AG08395 (cell line): Measurements from ENCODE around the gene NHS.
A peak's percentile ranks its signal among the peaks of the same experiment; 100 is the strongest.

Experiments
- DNase-seq: peaks from one replicate; pipeline ENCODE4 v3.0.0; 2012; ENCODE audit warnings: mixed read lengths, low spot score

Gene NHS

DNA sequence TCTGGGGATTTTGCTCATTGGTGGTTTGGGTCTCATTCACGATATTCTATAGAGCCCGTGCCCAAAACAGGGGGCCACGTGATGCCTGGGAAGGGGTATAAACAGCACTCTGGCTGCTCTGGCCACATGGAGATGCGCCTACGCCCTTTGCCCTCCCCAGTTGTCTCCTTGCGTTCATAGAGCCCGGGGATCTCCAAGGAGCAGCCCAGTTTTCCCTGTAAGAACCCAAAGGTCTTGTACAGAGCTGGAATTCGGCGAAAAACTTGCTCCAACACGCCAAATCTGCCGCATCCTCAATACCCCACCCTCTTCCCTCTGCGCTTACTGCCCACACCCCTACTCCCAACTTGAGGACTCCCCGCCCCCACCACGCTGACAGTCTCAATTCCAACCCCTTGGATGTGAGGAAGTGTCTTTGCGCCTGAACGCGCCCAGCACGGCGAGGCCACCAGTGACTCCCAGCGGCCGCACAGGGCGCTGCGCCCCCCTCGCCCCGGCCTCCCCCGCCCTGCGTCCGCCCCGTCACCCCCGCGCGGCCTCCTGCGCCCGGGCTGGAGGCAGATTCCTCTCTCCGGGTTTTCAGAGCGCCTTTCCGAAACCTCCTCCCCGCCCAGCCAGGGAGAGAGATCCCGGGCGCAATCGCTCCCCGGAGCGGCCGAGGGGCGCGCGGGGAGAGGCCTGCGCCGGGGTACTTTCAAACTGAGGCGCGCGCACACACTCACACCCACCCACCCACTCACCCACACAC lies at the start of gene NHS:
NHS (plus strand) TSS at position 582 of the 748 bp plus-strand sequence. CDS start 558 bp downstream, outside the sequence.
- peak; percentile 78 for DNase-seq

DNA sequence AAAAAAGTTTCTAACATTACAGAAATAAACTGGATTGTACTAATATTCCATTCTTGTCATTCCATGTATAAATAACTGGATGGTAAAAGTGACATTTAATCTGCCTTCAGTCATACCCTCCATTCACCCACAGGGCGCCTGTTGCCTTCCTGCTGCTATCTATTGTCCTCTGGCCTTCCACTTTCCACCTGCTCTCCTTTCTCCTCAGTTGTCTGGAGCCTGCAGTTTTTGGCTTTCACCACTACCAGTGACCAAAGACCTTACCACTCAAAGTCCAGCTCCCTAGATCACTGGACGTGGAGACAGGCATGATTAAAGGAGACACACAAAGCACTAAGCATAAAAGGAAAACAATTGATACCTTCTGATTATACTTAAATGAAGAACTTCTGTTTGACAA lies 46.2 kb upstream of the NHS start:
- no peak for DNase-seq

DNA sequence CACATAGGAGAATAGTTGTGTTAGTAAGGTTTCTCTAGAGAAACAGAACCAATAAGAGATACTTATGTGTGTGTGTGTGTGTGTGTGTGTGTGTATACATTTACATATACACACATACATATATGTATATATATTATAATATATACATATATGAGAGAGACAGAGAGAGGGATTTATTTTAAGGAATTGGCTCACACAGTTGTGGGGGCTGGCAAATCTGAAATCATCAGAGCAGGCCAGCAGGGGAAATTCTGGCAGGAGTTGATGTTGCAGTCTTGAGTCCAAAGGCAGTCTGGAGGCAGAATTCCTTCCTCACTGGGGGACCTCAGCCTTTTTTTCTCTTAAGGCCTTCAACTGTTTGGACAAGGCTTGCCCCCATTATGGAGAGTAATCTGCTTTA lies 38.6 kb upstream of the NHS start:
- no peak for DNase-seq

DNA sequence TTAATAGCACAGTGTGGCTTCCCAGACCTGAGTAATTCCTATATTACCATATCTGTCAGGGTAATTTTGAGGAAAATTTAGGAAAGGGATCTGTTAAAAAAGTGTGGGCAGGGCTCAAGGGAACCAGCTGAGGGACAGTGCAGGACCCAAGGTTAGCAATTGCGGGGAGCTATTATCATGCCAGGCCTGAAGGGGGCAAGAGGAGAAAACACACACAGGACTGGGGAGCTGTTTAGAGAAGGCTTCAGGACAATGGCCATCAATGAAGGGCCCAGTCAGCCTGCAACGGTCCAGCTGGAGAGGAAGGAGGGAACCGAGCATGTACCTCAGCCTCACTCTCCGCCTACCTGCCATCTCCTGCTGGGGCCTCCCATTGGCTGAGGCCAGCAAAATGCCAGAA lies 19.0 kb upstream of the NHS start:
- no peak for DNase-seq

DNA sequence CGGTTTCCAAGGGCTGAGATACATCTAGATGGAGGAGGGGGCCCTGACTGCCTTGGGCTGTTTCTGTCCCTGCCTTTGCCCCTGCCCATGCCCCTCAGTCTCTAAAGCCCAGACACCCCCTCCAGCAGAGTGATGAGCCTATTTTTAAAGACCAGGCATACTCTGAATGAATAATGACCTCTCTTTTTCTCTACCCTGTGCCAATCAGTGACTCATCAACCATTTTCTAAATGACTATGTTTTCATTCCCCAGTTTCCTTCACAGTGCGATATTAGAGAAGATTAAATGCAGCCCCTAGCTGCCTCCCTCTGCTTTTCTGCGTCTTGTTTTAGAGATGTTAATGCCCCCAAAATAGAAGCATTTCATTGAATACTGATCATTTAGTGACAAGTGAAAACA lies 15.5 kb upstream of the NHS start:
- no peak for DNase-seq

DNA sequence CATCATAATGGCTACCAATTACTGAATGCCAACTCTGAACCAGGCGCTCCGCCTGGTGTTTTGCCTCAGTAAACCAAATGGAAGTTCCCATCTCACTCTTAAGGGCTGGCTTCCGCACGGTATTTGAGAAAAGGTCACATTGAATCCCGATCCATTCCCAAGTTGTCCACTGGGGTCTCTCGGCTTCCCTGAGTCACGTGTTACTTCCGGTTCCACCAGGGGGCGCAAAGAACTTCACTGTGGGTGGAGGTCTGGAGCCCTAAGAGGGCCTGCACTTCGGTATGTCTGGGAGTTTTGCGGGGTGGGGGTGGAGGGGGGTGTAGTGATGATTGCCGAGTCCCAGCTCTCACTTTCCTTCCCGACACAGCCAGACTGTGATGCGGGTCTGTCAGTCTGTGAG lies 13.4 kb upstream of the NHS start:
- no peak for DNase-seq

DNA sequence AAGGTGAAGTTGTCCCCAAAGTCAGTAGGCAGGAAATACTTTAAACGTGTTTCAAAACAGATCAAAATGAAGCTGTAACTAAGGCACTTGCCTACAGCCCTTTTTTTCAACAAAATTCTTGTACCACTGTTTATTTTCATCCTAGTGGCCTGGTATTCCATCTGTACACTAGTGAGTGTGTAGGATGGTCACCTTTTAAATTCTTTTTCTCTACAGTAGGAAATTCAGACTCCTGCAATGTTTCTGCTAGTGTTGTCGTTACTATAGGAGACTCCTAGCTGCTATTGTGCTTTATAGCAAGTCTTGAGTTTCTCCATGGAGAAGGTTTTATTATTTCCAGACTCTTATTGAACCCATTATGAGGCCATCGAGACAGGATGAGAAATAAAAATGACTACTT lies 7.0 kb upstream of the NHS start:
- no peak for DNase-seq

DNA sequence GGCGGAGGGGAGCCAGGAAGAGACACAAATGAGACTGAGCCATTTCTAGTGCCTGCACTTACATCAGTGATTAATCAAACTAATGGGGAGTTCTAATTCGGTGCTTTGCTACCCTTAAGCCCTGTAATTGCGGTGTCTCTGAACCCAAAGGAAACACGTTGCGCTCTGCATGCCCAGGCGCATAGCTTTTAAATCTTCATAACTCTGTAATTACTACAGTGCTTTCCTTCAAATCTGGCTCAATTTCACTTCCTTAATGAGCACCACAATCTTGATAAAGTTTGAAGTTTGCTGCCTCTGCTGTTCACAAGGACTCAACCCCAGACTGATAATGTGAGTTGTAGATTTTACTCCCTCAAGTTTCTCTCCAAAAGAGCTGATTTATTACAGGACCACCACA lies 5.7 kb upstream of the NHS start:
- DNase-seq: no peak

DNA sequence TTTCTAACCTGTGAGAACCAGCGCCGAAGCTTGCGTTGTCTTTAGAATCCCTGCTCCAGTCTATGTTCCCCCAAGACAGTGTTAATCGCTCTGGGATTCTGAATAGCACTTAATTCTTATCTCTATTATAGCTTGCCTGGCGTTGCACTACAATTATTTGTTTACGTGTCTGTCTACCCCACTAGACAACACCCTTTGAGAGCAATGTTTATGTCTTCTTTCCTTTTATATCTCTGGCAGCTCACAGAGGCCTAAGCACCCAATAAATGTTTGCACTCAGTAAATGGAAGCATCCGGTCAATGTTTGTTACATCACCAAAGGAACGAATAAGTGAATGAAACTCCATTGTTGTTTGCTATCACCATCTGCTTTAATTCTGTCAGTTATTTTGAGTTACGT lies 4.8 kb upstream of the NHS start:
- no peak for DNase-seq

DNA sequence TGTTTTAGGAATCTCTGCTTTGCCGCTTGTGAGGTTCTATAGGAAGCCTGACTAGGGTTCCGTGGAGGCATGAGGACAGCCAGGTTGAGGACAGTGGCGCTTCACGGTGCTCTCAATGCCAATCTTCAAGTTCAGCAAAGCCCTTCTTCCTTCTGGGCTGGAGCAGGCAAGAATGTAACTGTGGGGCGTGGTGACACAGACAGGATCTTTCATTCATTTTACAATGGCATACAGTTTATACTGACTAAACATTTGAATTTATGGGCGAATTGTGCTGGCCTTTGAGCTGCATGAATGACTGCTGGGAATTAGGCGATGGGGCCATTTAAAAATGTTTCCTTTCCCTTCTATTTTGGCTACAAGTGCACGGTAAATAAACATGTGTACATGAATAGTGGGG lies 2.9 kb upstream of the NHS start:
- DNase-seq: no peak

DNA sequence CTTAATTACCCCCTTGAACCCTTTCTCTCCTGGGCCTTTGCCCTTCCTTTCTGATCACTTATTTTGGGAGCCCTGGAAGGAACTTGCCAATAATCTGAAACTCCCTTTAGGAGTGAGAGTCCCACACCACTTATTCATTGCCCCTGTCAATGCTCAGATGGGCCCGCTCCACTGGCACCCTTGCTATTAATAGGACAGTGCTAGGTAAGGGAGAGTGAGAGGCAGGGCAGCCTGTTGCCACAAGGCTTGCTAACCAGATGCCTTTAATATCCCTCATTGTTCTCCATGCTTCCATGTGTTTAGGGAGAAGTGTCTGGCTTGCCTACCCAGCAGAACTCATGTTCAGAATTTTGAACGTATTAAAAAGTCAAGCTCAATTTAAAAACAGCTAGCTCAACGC lies 1.7 kb upstream of the NHS start:
- DNase-seq: no peak

DNA sequence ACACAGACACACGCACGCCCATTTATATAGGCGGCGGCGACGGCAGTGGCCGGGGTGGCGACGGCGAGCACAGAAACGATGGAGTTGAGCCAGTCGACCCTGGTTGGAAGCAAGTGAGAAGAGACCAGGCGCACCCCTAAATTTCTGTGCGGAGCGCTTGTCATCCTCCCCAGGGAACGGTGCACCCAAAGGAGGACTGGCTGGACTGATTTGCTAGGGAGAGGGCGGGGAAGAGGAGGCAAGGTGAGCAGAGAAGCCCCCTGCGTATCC lies 302 bp downstream of the NHS start:
- DNase-seq: no peak

DNA sequence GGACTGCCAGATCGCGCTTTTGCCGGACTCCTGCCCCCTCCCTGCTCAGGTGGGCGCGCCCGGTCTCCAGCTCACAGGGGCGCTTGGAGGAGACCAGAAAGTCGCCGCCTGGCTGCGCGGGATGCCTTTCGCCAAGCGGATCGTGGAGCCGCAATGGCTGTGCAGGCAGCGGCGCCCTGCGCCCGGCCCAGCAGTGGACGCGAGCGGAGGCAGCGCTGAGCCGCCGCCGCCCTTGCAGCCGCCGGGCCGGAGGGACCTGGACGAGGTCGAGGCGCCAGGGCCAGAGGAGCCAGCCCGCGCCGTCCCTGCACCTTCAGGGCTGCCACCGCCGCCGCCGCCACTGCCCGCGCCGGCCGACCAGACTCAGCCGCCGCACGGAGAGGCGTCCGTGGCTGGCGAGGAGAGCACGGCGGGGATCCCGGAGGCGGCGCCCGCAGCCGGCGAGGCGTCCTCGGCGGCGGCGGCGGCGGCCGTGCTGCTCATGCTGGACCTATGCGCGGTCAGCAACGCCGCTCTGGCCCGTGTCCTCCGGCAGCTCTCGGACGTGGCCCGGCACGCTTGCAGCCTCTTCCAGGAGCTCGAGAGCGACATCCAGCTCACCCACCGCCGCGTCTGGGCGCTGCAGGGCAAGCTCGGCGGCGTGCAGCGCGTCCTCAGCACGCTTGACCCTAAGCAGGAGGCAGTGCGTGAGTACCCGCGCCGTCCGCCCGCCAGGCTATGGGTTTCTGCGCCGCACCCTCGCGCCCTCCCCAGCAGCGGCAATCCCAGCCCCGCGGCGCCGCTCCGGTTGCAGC lies 834 bp downstream of the NHS start:
- DNase-seq: no peak

DNA sequence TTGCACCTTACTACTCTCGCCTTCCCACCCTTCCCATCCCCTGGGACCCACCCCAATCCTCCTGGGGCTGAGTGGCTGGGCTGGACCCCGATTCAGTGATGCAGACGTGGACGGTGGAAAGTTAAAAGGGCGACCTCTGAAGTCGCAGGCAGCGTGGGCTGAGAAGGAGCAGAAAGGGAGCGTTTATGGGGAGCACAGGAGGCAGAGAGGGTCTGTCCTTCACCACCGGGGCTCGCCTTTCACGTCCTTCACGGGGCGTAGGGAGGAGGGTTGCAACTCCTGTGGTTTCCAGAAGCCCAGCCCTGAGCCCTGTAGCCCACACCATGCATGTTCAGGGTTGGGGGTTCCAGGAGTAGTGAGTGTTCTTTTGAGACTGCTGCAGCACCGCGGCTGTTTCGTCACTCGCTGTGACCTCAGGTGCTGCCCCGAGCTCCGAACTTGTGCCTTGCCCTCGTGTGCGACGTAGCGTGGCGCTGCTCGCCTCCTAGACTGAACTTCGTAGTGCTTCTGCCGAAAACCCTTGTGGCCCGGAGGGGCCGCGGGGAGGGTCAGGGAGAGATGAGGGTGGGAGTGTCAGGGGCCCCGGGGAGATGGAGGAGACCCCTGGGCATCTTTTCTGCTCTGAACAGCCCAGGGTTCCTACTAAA lies 1.6 kb downstream of the NHS start:
- DNase-seq: no peak

DNA sequence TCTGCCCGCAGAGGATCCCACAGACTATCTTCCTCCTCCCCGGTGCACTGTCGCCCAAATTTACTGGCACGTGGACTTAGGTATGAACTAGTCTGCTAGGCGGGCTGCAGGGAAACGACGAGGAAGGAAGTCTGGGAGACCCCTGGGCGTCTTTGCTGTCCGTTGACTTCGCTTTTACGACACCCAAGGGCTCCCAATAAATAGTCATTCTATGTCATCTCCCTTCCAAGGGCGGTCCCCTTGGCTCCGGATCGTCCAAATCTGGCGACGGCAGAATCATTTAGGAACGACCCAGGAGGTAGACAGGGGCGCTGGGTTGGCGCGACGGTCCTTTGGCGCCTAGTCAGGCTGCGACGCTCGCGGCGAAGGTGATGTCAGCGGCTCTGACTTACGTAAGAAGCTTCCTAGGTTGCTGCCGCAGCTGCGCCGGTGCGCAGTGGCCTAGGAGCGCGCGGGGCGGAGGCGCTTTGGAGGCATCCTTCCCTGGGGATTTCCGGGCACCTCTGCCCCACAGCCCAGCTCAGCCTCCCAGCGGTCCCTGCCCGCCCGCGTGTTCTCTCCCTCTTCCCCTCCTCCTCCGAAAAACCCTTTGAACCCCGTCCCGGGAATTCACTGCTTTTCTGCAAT lies 2.2 kb downstream of the NHS start:
- DNase-seq: peak; percentile 12

DNA sequence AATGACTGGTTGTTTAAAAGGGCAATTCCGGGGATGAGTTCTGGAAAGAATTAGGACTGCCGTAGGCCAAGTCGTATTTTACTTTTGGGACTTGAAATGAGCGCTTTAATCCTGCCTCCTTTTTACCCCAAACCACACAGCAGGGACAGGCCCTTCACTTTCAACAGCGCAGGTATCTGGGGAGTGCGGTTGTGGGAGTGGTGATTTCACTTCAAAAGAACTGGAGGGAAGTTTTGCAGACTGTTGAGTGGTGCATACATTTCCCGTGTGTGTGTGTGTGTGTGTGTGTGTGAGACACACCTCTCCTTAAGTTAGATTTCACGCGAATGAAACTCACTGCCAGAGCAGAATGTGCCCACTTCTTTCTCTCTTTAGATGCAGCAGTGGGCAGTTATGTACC lies 2.8 kb downstream of the NHS start:
- DNase-seq: no peak

DNA sequence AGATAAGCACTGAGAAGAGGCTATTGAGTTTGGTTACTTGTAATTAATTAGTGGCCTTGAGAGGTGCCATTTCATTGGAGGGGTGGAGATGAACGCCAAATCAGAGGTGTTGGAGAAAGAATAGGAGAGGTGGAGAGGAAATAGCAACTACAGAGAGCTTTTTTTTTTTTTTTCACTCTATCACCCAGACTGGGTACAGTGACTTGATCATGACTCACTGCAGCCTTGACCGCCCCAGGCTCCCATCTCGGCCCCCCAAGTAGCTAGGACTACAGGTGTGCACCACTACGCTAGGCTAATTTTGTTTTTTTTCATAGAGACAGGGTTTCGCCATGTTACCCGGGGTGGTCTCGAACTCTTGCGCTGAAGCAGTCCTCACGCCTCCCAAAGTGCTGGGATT lies 5.2 kb downstream of the NHS start:
- no peak for DNase-seq

DNA sequence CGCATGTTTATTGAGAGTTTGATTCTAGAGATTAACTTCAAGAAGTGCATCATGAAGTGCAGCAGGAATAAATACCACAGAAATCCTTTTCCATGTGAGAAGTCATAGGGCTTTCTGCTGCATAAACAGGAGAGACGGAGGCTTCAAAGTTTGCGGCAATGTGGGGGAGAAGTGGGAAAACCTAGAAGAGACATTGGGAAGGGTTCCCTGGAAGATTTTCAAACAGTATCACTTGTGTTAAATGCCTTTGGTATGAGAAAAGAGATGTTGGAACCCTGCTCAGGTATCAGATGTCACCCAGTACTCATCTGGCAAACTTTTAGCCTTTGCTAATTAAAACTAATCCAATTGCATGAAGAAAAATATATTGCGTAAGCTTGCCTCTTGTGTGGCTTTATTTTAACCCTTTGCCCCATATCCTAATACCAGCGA lies 15.4 kb downstream of the NHS start:
- no peak for DNase-seq

DNA sequence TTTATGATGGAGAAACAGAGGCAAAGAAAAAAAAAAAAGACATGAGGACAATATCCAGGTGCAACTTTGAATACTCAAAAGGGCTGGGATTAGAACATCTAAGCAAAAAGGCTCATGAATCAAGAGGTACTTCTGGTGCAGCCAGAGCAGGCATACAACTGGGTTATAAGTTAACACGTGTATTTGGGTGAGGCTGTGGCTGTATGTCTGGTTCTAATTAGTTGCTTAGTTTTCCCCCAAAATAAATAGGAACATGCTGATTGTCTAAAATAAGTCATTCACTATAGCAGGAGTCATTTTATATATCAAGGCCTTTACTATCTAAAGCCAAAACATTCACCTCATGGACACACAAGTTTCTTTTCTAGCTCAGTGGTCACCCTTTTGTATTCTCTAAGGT lies 20.2 kb downstream of the NHS start:
- no peak for DNase-seq

DNA sequence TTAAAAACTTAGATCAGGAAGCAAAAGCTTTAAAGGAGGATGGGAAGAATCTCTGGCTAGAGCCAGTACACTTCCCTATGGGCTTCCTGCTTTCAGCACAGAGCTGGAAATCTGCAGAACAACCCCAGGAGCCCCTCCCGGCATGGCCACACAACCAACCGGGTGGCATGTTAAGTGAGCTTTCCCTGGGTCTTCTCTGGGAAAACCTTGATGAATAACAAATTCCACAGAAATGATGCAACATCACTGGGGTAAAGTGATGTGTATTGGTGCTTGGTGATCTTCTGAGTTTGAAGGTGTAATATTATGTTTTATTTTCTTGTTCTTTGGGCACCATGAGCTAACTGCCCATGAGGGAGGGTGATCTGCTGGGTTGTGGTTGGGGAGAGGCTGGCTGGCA lies 22.1 kb downstream of the NHS start:
- DNase-seq: no peak

DNA sequence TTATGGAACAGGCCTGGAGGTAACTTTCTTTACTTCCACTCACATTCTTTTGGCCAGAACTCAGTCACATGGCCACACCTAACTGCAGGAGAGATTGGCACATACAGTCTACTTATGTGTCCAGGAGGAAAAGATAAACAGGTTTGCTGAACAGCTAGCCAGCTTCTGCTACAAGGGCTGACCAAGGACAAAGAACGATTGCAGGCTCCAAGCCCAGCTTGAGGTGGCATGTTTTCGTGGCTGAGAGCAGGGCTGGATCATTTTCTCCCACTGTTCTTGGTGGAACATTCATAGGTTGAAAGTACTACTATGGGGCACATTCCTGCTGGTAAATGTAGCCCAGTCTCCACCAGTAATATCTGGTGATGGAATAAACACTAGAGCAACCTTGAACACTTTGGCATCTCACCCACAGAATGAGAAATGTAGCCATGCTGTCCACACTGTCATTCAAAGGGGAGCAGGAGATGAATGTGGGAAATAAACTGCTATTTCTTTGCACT lies 28.2 kb downstream of the NHS start:
- DNase-seq: no peak

DNA sequence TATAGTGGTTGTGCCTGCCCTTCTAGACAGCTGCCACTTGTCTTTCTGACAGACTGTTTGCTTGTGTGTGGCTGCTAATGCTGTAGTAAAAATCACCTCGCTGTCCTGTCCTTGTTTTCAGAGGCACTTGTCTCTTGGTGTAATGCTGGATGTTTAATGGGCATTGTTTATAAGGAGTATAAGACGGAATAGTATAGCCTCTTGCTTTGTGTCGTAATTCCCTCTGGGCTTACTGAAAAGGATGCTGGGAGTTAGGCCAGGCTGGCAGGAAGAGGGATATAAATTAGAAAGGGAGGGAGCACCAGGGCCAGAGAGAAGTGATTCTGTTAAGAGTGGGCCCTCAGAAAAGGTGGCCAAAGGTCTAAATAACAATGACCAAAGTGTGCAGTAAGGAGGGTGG lies 29.0 kb downstream of the NHS start:
- DNase-seq: no peak
